GM19240 (cell line): Measurements from ENCODE around the gene RABEPK.
A peak's percentile ranks its signal among the peaks of the same experiment; 100 is the strongest.
"Not testable (repeated sequence)": the region's sequence is repeated elsewhere in the genome, so short reads cannot be mapped to it uniquely, and the experiment has no call there.

ENCODE experiments used
- DNase-seq: peaks from one replicate; pipeline ENCODE4 v3.0.0; 2011; ENCODE audit warnings: low spot score; ENCODE audit not compliant: insufficient read length

RABEPK gene, protein sequence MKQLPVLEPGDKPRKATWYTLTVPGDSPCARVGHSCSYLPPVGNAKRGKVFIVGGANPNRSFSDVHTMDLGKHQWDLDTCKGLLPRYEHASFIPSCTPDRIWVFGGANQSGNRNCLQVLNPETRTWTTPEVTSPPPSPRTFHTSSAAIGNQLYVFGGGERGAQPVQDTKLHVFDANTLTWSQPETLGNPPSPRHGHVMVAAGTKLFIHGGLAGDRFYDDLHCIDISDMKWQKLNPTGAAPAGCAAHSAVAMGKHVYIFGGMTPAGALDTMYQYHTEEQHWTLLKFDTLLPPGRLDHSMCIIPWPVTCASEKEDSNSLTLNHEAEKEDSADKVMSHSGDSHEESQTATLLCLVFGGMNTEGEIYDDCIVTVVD

DNA sequence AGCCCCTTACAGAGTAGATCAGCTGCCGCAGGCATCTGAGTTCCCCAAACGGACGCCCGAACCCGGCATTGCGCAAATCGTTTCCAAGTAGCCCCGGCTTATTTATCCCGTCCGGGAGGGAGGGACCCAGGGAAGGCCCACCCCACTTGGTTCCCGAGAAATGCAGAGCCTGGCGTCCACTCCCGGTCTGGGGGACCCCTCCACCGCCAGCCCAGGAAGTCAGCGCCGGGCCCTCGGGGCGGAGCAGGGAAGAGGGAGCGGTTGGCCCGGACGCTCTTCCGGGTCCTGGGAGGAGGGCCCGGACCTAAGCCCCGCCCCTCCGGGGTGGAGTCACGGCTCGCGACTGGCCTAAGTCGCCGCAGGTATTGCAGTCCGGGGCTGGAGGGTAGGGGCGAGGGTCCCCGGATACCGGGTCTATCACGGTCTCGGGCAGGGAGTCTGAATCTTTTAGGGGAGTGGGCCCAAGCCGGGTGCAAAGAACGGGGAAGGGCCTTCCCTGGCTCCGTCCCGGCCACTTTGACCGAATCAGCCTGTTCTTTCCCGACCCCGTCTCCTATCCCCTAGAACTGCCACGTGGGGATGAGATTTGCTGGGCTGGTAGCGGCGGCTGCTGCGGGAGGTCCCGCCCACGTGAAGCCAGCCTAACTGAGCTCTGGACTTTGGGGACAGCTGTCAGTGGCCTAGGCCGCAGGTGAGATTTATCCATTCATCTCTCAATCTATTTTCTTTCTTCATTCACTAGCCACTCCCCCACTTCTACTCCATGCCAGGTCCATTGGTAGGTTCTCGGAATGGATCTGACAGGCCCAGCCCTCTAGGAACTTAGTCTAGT lies at the start of gene RABEPK:
RABEPK (plus strand) TSS at position 327 of the 832 bp plus-strand sequence. CDS start 2,472 bp downstream, outside the sequence.
- peak; percentile 91 for DNase-seq

DNA sequence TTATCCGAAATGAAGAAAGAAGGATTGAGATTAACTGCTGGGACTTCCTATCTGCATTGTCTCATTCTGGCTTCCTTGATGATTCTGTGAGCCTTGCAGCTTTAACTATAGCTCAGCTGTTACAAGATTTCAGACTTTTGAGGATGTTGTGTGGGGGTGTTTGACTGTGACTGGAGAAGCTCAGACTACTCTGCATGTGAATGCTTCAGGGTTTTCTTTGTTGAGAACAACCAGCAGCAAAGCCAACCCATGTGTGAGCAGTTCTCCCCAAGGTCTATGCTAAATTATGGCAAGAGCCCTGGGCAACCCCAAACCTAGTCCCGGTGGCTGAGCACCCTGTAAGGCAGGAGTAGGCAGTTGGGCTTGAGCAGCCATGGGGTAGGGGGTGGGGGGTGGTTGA lies 48.6 kb upstream of the RABEPK start:
- DNase-seq: no peak

DNA sequence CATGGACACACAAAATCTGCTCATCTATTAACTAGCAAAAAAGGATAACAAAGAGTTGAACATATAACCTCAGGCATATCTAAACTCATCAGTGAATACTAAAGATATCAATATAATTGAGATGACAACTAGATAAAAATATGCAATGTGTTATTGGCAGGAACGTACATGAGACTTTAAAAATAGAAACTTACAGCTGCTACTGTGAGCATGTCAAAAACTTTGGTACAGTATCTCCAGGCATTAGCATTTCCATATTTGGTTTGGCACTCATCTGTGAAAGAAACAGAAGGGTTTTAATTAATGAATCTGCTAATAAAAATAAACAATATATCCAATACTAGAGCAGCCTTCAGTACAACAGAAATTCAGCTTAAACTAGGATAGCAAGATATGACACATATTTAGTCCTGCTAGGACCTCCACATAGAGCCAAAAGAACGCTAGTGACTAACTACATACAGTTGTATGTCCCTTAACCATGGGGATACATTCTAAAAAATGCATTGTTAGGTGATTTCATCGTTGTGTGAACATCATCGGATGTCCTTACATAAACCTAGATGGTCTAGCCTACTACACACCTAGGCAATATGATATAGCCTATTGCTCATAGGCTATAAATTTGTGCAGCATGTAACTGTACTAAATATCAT lies 46.5 kb upstream of the RABEPK start:
- DNase-seq: no peak

DNA sequence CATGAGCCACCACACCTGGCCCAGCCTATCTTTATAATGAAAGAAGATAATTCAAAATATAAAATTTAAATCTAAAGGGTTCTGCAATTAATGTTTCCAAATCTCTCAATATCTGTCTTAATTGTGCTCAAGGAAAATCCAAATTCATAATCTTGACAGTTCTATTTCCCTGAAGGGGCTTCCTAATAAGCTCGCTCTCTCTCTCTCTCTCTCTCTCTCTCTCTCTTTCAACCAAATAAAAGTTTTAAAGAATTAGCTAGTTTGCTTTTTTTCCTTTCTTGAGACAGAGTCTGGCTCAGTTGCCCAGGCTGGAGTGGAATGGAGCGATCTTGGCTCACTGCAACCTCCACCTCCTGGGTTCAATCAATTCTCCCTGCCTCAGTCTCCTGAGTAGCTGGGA lies 43.8 kb upstream of the RABEPK start:
- DNase-seq: no peak

GRCh38 chr9:125160750-125161149 lies 39.6 kb upstream of the RABEPK start:
- DNase-seq: no peak

GRCh38 chr9:125161284-125161918 lies 38.9 kb upstream of the RABEPK start:
- DNase-seq: no peak

- DNase-seq: not testable (repeated sequence)
These were observed 37.5 kb upstream of the RABEPK start for GRCh38 chr9:125162891-125163290.

GRCh38 chr9:125166762-125167161 lies 33.6 kb upstream of the RABEPK start:
- no peak for DNase-seq

- DNase-seq: no peak
These were observed 30.4 kb upstream of the RABEPK start for GRCh38 chr9:125169895-125170294.

DNA sequence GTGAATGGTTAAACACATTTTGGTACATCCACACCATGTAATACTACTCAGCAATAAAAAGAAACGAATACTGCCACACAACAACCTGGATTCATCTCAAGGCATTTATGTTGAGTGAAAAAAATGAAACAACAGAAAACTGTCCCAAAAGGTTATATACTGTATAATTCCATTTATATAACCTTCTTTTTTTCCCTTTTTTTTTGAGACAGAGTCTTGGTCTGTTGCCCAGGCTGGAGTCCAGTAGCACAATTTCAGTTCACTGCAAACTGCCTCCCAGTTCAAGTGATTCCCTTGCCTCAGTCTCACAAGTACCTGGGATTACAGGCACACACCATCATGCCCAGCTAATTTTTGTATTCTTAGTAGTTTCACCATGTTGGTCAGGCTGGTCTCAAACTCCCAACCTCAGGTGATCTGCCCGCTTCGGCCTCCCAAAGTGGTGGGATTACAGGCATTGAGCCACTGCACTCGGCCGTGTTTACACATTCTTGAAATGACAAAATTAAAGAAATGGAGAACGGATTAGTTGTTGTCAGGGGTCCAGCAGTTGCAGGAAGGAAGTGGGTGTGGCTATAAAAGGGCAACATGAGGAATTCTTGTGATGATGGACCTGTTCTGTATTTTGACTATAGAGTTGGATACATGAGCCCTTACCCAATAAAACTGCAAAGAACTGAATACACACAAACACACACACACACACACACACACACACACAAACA lies 28.1 kb upstream of the RABEPK start:
- DNase-seq: no peak

- DNase-seq: no peak
These were observed 23.7 kb upstream of the RABEPK start for GRCh38 chr9:125176636-125177035.

- no peak for DNase-seq
These were observed 22.5 kb upstream of the RABEPK start for GRCh38 chr9:125177888-125178287.

GRCh38 chr9:125179776-125180175 lies 20.6 kb upstream of the RABEPK start:
- DNase-seq: not testable (repeated sequence)

DNA sequence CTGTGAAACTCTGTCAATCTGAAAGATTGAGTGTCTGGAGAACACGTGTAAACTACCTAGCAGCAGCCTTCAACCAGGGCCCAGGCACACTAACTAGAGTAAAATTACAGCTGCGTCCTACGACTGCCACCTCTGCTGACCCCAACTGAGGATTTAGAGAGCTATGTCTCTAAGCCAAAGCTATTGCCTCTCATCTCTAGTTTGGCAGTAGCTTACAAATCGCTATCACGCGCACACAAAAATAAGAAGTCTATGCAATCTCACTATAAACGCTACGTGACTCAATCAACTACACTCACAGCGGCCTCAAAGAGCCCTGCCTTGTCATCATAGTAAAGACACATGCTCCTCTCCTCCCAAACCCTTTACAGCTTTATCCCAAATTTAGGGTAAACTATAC lies 19.5 kb upstream of the RABEPK start:
- no peak for DNase-seq

- not testable (repeated sequence) for DNase-seq
These were observed 18.6 kb upstream of the RABEPK start for GRCh38 chr9:125181756-125182155.

DNA sequence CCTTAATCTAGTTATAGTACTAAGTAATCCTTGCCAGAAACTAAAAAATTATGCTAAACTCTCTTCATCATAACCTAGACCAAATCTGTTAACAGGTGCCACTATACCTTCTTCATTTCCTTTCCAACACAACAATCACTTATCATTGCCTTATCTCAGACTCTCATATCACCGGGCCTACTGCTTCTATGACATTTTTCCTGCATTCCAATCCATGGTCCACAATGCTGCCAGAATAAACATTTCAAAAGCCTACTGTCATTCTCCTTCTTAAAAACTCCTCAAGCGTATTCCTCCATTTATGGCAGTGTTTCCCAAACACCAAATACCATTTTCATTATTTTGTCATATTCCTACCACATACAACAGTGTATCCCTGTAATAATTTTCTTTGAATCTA lies 17.3 kb upstream of the RABEPK start:
- DNase-seq: no peak

GRCh38 chr9:125183561-125183960 lies 16.8 kb upstream of the RABEPK start:
- DNase-seq: no peak

- DNase-seq: no peak
These were observed 11.4 kb upstream of the RABEPK start for GRCh38 chr9:125189011-125189360.

DNA sequence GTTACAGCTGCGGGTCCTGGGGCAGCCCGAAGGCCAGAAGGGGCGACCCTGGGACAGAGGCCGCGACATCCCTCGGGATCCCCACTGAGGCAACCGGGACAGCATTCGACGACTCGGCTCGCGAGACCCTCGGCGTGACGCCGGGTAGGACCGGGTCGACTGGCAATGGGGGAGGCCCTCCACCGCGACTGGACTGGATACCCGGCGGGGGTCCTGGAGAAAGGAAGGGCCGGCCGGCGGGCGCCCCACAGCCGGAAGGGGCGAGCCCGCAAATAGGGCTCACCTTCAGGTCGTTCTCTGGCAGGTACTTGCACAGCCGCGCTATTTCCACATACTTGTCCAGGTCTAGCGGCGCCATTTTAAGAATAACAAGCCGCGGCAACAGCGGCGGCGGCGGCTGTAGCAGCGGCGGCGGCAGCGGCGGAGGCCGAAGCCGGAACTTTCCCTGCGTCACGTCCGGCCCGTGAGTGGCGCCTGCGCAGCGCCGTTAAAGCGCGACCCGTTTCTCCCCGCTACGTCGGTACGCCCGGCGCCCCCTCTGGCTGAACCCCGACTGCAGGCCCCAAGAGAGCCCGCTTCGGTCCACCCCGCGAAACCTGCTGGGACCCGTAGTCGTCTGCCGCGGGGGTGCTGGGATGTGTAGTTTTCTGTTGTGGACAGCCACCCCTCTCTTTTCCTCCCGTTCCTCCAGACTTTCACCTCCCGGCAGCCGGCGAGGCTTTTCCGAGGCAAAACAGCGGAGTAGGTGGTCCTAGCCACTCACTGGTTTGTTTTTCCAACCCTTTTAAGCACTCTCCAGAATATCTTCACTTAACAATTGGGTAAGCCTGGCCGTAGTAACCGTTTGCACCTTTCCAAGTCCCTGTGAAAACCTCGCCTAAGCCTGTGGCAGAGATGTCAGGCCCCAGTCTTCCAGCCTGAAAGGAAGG lies 10.7 kb upstream of the RABEPK start, which contains the start of gene PPP6C:
PPP6C (minus strand) TSS at position 443 of the 929 bp plus-strand sequence; CDS start at position 358, 85 bp downstream.
- DNase-seq: peak; percentile 93

DNA sequence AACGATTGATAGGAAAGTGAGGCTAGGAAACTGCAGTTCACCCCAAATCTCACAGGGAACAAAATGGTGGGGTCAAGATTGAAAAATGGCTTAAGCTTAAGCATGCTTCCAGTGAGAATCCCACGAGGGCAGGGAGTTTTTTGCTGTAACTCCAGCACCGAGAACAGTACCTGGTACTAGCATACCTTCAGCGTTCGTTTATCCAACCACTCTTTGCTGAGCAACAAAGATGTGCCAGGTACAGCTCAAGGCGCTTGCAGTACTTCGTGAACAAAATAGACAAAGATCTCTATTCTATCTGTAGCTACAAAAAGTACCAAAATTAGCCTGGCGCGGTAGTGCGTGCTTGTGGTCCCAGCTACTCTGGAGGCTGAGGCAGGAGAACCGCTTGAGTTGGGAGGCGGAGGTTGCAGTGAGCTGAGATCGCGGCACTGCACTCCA lies 10.0 kb upstream of the RABEPK start:
- DNase-seq: no peak
